HG03025 (cell line): ENCODE measurements around the gene RANBP17.
"Not testable (repeated sequence)": the region's sequence is repeated elsewhere in the genome, so short reads cannot be mapped to it uniquely, and the experiment has no call there.

Source experiments
- ATAC-seq: cut with Tn5 transposase; IDR thresholded peaks from one replicate; pipeline ENCODE4 v1.9.1; 2021; ENCODE audit warnings: mild to moderate bottlenecking, moderate library complexity; ENCODE audit not compliant: unreplicated experiment, low FRiP score

The RANBP17 gene

DNA sequence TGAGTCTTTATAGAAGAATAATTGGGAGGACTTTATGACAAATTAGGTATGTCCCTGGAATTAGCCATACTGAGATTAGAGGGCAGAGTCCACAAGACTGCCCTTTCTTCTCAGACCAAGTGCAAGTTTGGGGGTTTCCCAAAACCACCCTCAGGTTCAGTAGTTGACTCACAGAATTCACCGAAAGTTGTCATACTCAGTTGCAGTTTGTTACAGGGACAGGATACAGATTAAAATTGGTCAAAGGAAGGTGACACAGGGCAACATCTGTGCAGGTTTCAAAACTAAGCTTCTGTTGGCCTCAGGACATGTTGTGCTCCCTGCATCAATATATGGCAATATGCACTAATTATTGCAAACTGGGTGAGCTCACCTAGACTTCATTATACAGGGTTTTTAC, 3.8 kb downstream of the RANBP17 start:
- ATAC-seq, result no peak

- no peak for ATAC-seq
Measured at GRCh38 chr5:170867825-170868224, 6.0 kb downstream of the RANBP17 start.

DNA sequence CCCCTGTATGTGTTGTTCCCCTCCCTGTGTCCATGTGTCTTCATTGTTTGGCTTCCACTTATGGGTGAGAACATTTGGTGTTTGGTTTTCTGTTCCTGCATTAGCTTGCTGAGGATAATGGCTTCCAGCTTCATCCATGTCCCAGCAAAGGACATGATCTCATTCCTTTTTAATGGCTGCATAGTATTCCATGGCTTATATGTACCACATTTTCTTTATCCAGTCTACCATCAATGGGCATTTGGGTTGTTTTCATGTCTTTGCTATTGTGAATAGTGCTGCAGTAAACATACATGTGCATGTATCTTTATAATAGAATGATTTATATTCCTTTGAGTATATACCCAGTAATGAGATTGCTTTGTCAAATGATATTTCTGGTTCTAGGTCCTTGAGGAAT, 8.6 kb downstream of the RANBP17 start:
- not testable (repeated sequence) for ATAC-seq

GRCh38 chr5:170874017-170874416, 12.2 kb downstream of the RANBP17 start:
- no peak for ATAC-seq

GRCh38 chr5:170875811-170876210, 14.0 kb downstream of the RANBP17 start:
- no peak for ATAC-seq

GRCh38 chr5:170880084-170880483, 18.3 kb downstream of the RANBP17 start:
- no peak for ATAC-seq

GRCh38 chr5:170882345-170882744, 20.5 kb downstream of the RANBP17 start:
- ATAC-seq, result no peak

DNA sequence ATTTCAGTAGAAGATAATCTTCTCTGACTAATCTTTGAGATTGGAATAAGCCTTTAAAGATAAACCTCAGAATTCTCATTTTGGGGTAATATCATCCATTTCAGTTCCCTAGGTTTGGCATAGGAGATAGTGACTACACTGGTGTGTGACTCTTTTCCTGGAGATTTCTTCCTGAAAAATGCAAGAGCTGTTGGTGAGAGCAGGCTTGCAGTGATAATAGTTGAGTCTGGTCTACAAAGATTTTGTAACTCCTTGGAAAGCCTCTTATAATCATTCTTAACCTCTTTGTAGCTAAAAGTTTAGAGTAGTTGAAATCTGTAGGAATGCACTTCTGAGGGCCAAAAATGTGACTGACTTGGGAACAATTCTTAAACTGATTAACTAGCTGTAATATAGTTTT, 23.4 kb downstream of the RANBP17 start:
- ATAC-seq, result no peak

DNA sequence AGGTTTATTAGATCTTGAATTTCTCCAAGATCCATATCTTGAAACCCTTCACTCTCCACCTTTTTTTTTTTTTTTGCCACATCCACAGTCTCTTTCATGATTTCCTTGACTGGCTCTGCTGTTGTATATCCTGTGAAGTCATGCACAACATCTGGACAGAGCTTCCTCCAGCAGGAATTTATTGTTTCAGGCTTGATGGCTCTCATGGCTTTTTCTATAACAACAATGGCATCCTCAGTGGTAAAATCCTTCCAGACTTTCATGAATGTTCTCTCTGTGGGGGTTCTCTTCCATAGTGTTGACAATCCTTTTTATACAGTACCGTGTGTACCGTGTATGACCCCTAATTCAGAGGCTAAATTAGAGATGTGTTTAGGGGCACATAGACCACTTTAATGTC, 24.0 kb downstream of the RANBP17 start:
- no peak for ATAC-seq

DNA sequence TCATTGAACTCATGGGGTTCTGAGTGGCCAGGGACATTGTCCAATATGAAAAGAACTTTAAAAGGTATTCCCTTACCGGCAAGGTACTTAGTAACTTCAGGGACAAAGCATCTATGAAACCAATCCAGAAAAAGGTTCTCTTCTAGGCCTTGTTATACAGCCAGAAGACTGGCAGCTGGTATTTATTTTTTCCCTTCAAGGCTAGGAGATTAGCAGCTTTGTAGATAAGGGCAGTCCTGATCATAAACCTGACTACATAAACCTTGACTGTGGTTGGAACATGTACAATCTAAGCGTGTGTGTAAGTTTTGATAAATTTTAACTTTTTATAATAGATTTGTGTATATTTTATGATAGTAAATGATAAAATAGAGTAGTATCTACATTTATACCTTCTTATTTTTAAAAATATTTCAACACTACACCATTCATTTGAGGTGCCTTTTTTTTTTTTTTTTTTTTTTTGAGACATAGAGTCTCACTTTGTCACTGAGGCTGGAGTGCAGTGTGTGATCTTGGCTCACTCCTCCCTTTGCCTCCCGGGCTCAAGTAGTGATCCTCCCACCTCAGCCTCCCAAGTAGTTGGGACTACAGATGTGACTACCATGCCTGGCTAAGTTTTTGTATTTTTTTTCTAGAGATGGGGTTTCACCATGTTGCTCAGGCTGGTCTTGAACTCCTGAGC, 24.5 kb downstream of the RANBP17 start:
- ATAC-seq, result no peak

DNA sequence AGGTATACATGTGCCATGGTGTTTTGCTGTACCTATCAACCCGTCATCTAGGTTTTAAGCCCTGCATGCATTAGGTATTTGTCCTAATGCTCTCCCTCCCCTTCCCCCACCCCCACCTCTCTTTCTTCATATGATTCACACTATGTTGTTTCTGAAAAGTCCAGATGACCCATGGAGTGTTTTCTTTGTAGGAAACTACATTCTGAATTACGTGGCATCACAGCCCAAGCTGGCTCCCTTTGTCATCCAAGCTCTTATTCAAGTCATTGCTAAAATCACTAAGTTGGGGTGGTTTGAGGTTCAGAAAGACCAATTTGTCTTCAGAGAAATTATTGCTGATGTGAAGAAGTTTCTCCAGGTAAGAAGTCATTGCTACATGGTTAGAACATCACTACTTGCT, 30.4 kb downstream of the RANBP17 start:
- ATAC-seq, result no peak

DNA sequence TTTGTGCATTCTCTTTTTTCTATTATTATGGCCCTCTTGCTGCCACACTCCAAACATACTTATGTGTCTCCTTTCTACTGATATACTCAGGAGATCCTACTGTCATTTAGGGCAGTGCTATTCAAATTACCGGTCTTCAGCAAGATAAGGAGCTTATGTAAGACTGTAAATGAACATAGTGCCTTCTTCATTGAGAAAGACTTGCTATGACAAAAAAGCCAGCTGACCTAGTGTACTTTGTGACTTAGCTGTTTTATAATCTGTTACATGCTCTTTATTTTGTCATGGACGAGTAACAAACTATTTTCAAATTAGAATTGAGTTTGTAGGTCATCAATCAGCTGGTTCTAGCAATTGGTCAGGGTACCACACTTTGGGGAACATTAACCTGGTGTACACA, 32.8 kb downstream of the RANBP17 start:
- no peak for ATAC-seq

DNA sequence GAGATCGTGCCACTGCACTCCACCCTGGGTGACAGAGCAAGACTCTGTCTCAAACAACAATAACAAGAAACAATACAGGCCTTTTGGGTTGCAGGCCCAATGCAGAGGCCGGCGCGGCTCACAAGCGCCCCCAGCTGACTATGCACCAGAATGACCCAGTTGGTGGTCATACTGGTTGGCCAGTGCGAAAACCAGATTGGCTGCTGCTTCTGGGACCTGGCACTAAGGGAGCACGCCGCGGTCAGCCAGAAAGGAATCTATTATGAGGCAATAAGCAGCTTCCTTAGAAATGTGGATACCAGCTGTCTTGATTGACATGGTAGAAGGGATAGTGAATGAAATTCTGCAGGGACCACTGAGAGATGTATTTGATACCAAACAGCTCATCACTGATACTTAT, 35.0 kb downstream of the RANBP17 start:
- ATAC-seq, result no peak

- no peak for ATAC-seq
Measured at GRCh38 chr5:170903075-170903474, 41.3 kb downstream of the RANBP17 start.

- ATAC-seq, result no peak
Measured at GRCh38 chr5:170907758-170908157, 45.9 kb downstream of the RANBP17 start.

DNA sequence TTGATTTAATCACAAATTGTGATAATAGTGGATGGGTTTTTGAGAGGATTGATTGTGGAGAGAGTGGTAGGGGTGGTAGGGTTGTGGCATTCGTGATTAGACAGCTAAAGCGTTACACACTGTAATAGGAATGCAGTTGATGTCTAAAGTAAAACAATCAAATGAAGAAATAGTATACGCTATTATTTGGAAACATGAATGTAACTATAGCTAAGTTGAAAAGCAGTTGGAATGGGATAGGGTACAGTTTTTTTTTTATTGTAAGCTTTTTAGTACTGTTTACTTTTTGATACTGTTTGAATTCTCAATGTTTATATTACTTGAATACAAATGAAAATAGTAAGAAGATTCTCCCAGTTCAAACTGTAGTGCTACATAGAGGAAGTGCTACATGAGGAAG, 51.8 kb downstream of the RANBP17 start:
- no peak for ATAC-seq

- ATAC-seq, result no peak
Measured at GRCh38 chr5:170917113-170917512, 55.3 kb downstream of the RANBP17 start.

GRCh38 chr5:170920196-170920595, 58.4 kb downstream of the RANBP17 start:
- no peak for ATAC-seq

- ATAC-seq, result not testable (repeated sequence)
Measured at GRCh38 chr5:170922331-170922730, 60.5 kb downstream of the RANBP17 start.

DNA sequence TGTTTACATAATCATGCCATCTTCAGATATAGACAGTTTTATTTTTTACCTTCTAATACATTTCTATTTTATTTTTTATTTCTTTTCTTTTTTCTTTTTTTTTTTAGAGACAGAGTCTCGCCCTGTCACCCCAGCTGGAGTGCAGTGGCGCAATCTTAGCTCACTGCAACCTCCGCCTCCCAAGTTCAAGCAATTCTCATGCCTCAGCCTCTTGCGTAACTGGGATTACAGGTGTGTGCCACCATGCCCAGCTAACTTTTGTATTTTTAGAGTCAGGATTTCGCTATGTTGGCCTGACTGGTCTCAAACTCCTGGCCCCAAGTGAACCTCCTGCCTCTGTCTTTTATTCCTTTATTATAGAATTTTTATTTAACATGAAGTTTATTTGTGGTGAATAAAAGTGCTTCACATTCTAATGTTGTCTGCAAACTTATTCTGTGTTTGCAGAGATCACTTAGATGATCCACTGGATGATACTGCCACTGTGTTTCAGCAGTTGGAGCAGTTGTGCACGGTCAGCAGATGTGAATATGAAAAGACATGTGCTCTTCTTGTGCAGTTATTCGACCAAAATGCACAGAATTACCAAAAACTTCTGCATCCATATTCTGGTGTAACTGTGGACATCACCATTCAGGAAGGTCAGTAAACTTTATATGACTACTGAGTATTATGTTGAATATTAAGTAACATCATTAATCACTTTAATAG, 62.2 kb downstream of the RANBP17 start:
- ATAC-seq, result no peak

DNA sequence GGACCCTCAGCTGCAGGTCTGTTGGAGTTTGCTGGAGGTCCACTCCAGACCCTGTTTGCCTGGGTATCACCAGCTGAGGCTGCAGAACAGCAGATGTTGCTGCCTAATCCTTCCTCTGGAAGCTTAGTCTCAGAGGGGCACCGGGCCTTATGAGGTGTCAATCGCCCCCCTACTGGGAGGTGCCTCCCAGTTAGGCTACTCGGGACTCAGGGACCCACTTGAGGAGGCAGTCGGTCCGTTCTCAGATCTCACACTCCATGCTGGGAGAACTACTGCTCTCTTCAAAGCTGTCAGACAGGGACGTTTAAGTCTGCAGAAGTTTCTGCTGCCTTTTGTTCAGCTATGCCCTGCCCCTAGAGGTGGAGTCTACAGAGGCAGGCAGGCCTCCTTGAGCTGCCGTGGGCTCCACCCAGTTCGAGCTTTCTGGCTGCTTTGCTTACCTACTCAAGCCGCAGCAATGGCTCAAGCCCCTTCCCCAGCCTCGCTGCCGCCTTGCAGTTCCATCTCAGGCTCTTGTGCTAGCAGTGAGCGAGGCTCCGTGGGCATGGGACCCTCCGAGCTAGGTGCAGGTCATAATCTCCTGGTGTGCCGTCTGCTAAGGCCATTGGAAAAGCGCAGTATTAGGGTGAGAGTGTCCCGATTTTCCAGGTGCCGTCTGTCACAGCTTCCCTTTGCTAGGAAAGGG, 73.9 kb downstream of the RANBP17 start:
- not testable (repeated sequence) for ATAC-seq

DNA sequence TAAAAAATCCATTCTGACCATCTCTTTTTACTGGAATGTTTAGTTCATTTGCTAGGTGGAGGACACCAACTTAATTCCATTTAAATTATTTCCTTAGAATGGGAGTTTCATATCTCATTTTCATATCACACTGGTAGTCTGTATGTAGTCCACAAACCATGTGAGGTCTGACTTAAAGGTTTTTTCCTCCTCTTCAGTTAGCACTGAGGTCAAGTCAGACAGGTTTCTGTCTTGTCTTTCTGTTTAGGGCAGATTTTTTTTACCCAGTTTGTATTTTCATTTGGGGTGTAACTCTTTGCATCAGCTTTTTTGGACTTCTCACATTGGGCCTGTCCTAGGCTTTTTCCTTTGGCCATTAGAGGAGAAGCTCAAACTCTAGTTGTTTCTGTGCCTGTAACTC, 75.3 kb downstream of the RANBP17 start:
- no peak for ATAC-seq
